HepG2 (cell line): Measurements from ENCODE around the gene SFI1. TPM values are rescaled to one million over a fixed set of nuclear protein-coding genes. Genes with fewer than 3 reads are reported as not detected.
A peak's percentile ranks its signal among the peaks of the same experiment; 100 is the strongest.

Source experiments
- ATAC-seq: fragments of 200-7000 bp; cut with Tn5 transposase; 3 replicates; pipeline ENCODE4 v1.9.1; 2020; ENCODE audit warnings: mild to moderate bottlenecking, moderate library complexity
- BruUV-seq: library from RNA; stranded (reverse); fragments of 400-500 nt; replicated peaks from 2 replicates; lab custom pipeline; 2021; lab: Mats Ljungman, UMichigan
- CTCF ChIA-PET: fragments of 300-600 bp; formaldehyde crosslinking; extraction: SDS; loops from one replicate; lab custom pipeline; 2021; ENCODE audit warnings: low total read pairs, inconsistent platforms, low intra/inter-chr PET ratio; lab: Yijun Ruan, JAX
- POLR2A ChIA-PET: fragments of 350-600 bp; sonication (Branson Sonifier 250); formaldehyde crosslinking; loops from one replicate; lab custom pipeline; 2020; ENCODE audit warnings: antibody characterized with exemption, inconsistent platforms; lab: Yijun Ruan, JAX
- DNase-seq: peaks from one replicate; pipeline ENCODE4 v3.0.0-alpha.2; 2015; ENCODE audit warnings: low spot score
- FAIRE-seq: peaks from 3 replicates; lab custom pipeline; 2011; peaks lifted over from hg19 to GRCh38; lab: Jason Lieb, UNC
- H2AFZ ChIP-seq: one replicate; pipeline ENCODE4 v1.6.1; 2011; ENCODE audit warnings: low read length, inconsistent platforms
- H3K27ac ChIP-seq: fragments of 300-600 bp; 3 replicates; pipeline ENCODE4 v1.8.0; 2011; ENCODE audit warnings: mixed run types, mild to moderate bottlenecking, mixed read lengths, low read length, inconsistent platforms; ENCODE audit not compliant: insufficient read depth; ENCODE audit errors: extremely low read length
- H3K27me3 ChIP-seq, 2 experiments: fragments of 200-600 bp in 1 of 2; 2 replicates in 1 of 2; 3 replicates in 1 of 2; pipeline versions ENCODE4 v1.6.0 to v1.8.0; 2011; ENCODE audit warnings: low read length in 2 of 2, mild to moderate bottlenecking in 2 of 2, moderate library complexity in 2 of 2, inconsistent platforms in 1 of 2; ENCODE audit not compliant: insufficient read depth in 2 of 2, control insufficient read depth in 1 of 2
- H3K36me3 ChIP-seq, 2 experiments: fragments of 200-600 bp in 1 of 2; replicated peaks in 1 of 2; 2 replicates in 1 of 2; 3 replicates in 1 of 2; pipeline versions ENCODE4 v1.5.1 to v1.8.0; 2011; ENCODE audit warnings: low read length in 2 of 2, inconsistent platforms in 1 of 2; ENCODE audit not compliant: insufficient read depth in 2 of 2, control insufficient read depth in 1 of 2
- H3K4me1 ChIP-seq: 2 replicates; pipeline ENCODE4 v1.5.1; 2012; ENCODE audit warnings: low read length, inconsistent platforms; ENCODE audit not compliant: insufficient read depth
- H3K4me2 ChIP-seq: 2 replicates; pipeline ENCODE4 v1.6.0; 2011; ENCODE audit warnings: low read depth, low read length, inconsistent platforms
- H3K4me3 ChIP-seq, 3 experiments: fragments of 200-600 bp in 1 of 3; sonication (generic), shearing (Covaris generic) in 1 of 3; replicated peaks in 1 of 3; 2 replicates each; pipeline ENCODE4 v1.5.1; 2011 to 2016; ENCODE audit warnings: low read length in 3 of 3, inconsistent platforms in 2 of 3, low read depth in 2 of 3, mild to moderate bottlenecking in 2 of 3, control low read depth in 1 of 3, mixed read lengths in 1 of 3; ENCODE audit not compliant: insufficient read depth in 1 of 3
- H3K79me2 ChIP-seq: one replicate; pipeline ENCODE4 v1.6.1; 2011; ENCODE audit warnings: low read length, inconsistent platforms; ENCODE audit not compliant: insufficient read depth
- H3K9ac ChIP-seq: 2 replicates; pipeline ENCODE4 v1.6.0; 2011; ENCODE audit warnings: mild to moderate bottlenecking, low read depth, low read length, inconsistent platforms; ENCODE audit not compliant: insufficient read depth
- H3K9me3 ChIP-seq: 2 replicates; pipeline ENCODE4 v1.5.1; 2012; ENCODE audit warnings: mild to moderate bottlenecking, low read length
- H4K20me1 ChIP-seq: 2 replicates; pipeline ENCODE4 v1.6.0; 2011; ENCODE audit warnings: inconsistent platforms, mild to moderate bottlenecking, low read length, moderate library complexity; ENCODE audit not compliant: insufficient read depth
- AGO1 ChIP-seq: fragments of 200-400 bp; formaldehyde crosslinking; IDR thresholded peaks from 2 replicates; pipeline ENCODE4 v1.6.1; 2017; ENCODE audit warnings: mild to moderate bottlenecking, low read depth, low read length, moderate library complexity; ENCODE audit not compliant: poor library complexity, severe bottlenecking
- AGO2 ChIP-seq: fragments of 200-400 bp; formaldehyde crosslinking; optimal IDR thresholded peaks from 2 replicates; pipeline ENCODE3; 2017; ENCODE audit warnings: mild to moderate bottlenecking, low read depth, low read length, moderate library complexity
- DZIP1 ChIP-seq: sonication (generic); formaldehyde crosslinking; IDR thresholded peaks from 2 replicates; pipeline ENCODE4 v1.5.0; 2020; ENCODE audit warnings: mild to moderate bottlenecking, missing genetic modification reagents
- MBD4 ChIP-seq: IDR thresholded peaks from 2 replicates; pipeline ENCODE4 v1.6.1; 2012; ENCODE audit warnings: low read length, inconsistent platforms, borderline replicate concordance
- POLR2A ChIP-seq, 2 experiments: IDR thresholded peaks; 2 replicates each; pipeline ENCODE4 v1.6.1; 2011; ENCODE audit warnings: low read depth in 2 of 2, low read length in 2 of 2, mild to moderate bottlenecking in 1 of 2, moderate library complexity in 1 of 2; ENCODE audit not compliant: insufficient read depth in 1 of 2
- RBM22 ChIP-seq: fragments of 200-400 bp; formaldehyde crosslinking; optimal IDR thresholded peaks from 2 replicates; pipeline ENCODE3; 2017; ENCODE audit warnings: mild to moderate bottlenecking, low read length, moderate library complexity
- ZBTB33 ChIP-seq: sonication (generic); formaldehyde crosslinking; IDR thresholded peaks from 2 replicates; pipeline ENCODE4 v1.4.0; 2020; ENCODE audit warnings: missing genetic modification reagents
- ZFP1 ChIP-seq: IDR thresholded peaks from 2 replicates; pipeline ENCODE4 v1.6.1; 2016
- ZNF18 ChIP-seq: sonication (generic); formaldehyde crosslinking; IDR thresholded peaks from 2 replicates; pipeline ENCODE4 v1.8.0; 2022; ENCODE audit warnings: mild to moderate bottlenecking, missing genetic modification reagents; ENCODE audit not compliant: insufficient replicate concordance
- ZNF251 ChIP-seq: sonication (generic); formaldehyde crosslinking; IDR thresholded peaks from 2 replicates; pipeline ENCODE4 v1.9.0; 2021; ENCODE audit warnings: mild to moderate bottlenecking, missing genetic modification reagents
- ZNF264 ChIP-seq: sonication (generic); formaldehyde crosslinking; IDR thresholded peaks from 2 replicates; pipeline ENCODE4 v1.4.0; 2020; ENCODE audit warnings: missing genetic modification reagents
- ZNF768 ChIP-seq: sonication (generic); formaldehyde crosslinking; IDR thresholded peaks from 2 replicates; pipeline ENCODE4 v1.4.0; 2020; ENCODE audit warnings: missing genetic modification reagents
- WGBS: methylation state at CpG from one replicate; pipeline ENCODE4 v1.1.6; 2017; ENCODE audit warnings: low lambda C conversion rate; 5-methylcytosine and 5-hydroxymethylcytosine counted together
- in situ Hi-C: cut with HindIII; loops from 2 replicates; pipeline ENCODE4 v1.10.0; 2017; ENCODE audit warnings: low pct_unique_long_range_greater_than_20kb; ENCODE audit not compliant: extremely low pct_ligation_motif_present
- intact Hi-C: fragments of 100-400 bp; cut with micrococcal nuclease; formaldehyde crosslinking; loops from one replicate; pipeline ENCODE4 v1.10.0; 2022; ENCODE audit not compliant: unreplicated experiment
- polyA plus RNA-seq, 8 experiments: library from polyadenylated mRNA; depleted of rRNA in 3 of 8; stranded (reverse) in 7 of 8; unstranded in 1 of 8; fragments of >200 nt; fragmentation: Illumina TruSeq in 4 of 8; extraction: Trizol in 4 of 8; gene quantifications; 2 replicates each; pipeline versions ENCODE4 v1.2.1 to v1.2.3, GENCODE V29; 2011 to 2016; ENCODE audit warnings: low read depth in 4 of 8, missing spikeins in 1 of 8, mixed read lengths in 1 of 8; ENCODE audit not compliant: insufficient read depth in 1 of 8
- total RNA-seq, 5 experiments: library from RNA; depleted of rRNA; stranded (reverse); fragments of >200 nt; fragmentation: Illumina TruSeq; extraction: Trizol; gene quantifications; 2 replicates each; pipeline ENCODE4 v1.2.3, GENCODE V29; 2016; ENCODE audit warnings: low read depth in 1 of 5

Gene SFI1
- total and polyA plus RNA-seq, 2 of the 13 experiments (the other 11 are each of a cell fraction or from before 2014, with no cell fraction given) = 20.5 to 40.1 TPM

GRCh38 chr22:31622980-31623379 is 126.6 kb downstream of the SFI1 start:
- Histone ChIP-seq H3K4me1 (peaks cover 23% of the 10 kb centered on the region), H3K27ac (no peak overlapping the region), H3K79me2 (peaks cover 34% of the 10 kb centered on the region), H3K27me3 (no peaks in the 10 kb centered on the region), H3K9ac (no peak overlapping the region), H4K20me1 (peaks cover 17% of the 10 kb centered on the region; the same call in 1 of the 2 replicates), H2AFZ (no peak overlapping the region), H3K4me3 (no peak overlapping the region), H3K36me3 (peaks cover 26 to 44% of the 10 kb centered on the region in 2 experiments), H3K4me2 (no peak overlapping the region), H3K9me3 (no peaks in the 10 kb centered on the region)
- DNase-seq = no peak
- FAIRE-seq = no peak
- BruUV-seq = no TSS peak
- ChIA-PET POLR2A (no interaction called here), CTCF (no interaction called here)
- in situ Hi-C loops (no loop called here), intact Hi-C loops (no loop called here)
- no peak for TF ChIP-seq ZNF264 (CRISPR knock-in tag)
- TF ChIP-seq MBD4 = no peak
- peak; percentile 13 for TF ChIP-seq RBM22
- ATAC-seq = no peak
- 100% methylated on average over 1 of the region's 1 CpG for WGBS

GRCh38 chr22:31623592-31624304 is 127.4 kb downstream of the SFI1 start:
- ATAC-seq (no peak), DNase-seq (no peak), FAIRE-seq (no peak)
- Histone ChIP-seq H2AFZ (no peak overlapping the region), H3K27me3 (no peaks in the 10 kb centered on the region), H3K4me3 (no peak overlapping the region), H3K9ac (no peak overlapping the region), H3K4me1 (peaks cover 31% of the 10 kb centered on the region), H3K4me2 (no peak overlapping the region), H3K36me3 (peaks cover 20 to 37% of the 10 kb centered on the region in 2 experiments), H3K27ac (no peak overlapping the region), H4K20me1 (peaks cover 23% of the 10 kb centered on the region), H3K79me2 (peaks cover 41% of the 10 kb centered on the region), H3K9me3 (no peaks in the 10 kb centered on the region)
- 99% methylated on average over 13 of the region's 18 CpGs for WGBS
- ChIA-PET CTCF (no interaction called here), POLR2A (no interaction called here)
- BruUV-seq = no TSS peak
- intact Hi-C loops = no loop called here
- in situ Hi-C loops = no loop called here
- TF ChIP-seq DZIP1 (CRISPR knock-in tag) (no peak), ZFP1 (no peak), ZNF18 (CRISPR knock-in tag) (no peak), AGO1 (peak; percentile 74), ZNF251 (CRISPR knock-in tag) (no peak), ZNF768 (CRISPR knock-in tag) (peak; percentile 16; the same call in 1 of the 2 replicates), AGO2 (peak; percentile 97), POLR2A (IDR thresholded peaks at IDR 0.05; ENCODE audit: insufficient read depth in 1 of 2, low read depth in 2 of 2, low read length in 2 of 2) (0 out of 4 replicates have a peak, but pooled peaks of 1 of the 2 experiments have one; percentile 24), ZBTB33 (peak; percentile 38; the same call in 1 of the 2 replicates)
